ENCODE data around the gene SLC25A26.
"Not testable (repeated sequence)": the region's sequence is repeated elsewhere in the genome, so short reads cannot be mapped to it uniquely, and the experiment has no call there.

- not testable (repeated sequence) for TF ChIP-seq CTCF, EP300, POLR2AphosphoS5, POLR2A (IDR thresholded peaks at IDR 0.05)
These were observed 200.3 kb downstream of the SLC25A26 start for GRCh38 chr3:66421144-66421543.

All from gastroesophageal sphincter (tissue), 3 donors.